ENCODE measurements around the gene CES2.
"Not testable (repeated sequence)": the region's sequence is repeated elsewhere in the genome, so short reads cannot be mapped to it uniquely, and the experiment has no call there.

CES2 gene

DNA sequence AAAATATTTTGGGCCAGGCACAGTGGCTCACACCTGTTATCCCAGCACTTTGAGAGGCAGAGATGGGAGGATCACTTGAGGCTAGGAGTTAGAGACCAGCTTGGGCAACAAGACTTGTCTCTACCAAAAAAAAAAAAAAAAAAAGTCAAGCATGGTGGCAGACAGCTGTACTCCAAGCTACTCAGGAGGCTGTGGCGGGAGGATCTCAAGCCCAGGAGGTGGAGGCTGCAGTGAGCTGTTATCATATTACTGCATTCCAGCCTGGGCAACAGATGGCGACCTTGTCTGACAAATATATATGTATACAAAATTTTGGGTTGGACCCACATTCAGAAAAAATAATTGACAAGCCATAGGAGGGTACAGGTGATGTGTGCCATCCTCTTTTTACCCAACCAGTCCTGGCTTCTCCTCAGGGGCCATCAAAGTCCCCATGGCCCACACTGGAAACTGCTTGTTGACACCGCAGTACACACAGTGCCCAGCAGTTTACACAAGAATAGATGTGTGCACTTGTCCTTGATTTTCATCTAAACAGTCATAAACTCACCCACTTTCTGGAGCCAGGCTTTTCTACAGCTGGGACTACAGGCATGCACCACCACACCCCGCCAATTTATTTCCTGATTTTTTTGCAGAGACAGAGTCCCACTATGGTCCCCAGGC lies 1.7 kb downstream of the CES2 start:
- DNase-seq (ENCODE audit: low read depth) = no peak

GRCh38 chr16:66937725-66938337 lies 2.5 kb downstream of the CES2 start:
- no peak for DNase-seq (ENCODE audit: low read depth)

DNA sequence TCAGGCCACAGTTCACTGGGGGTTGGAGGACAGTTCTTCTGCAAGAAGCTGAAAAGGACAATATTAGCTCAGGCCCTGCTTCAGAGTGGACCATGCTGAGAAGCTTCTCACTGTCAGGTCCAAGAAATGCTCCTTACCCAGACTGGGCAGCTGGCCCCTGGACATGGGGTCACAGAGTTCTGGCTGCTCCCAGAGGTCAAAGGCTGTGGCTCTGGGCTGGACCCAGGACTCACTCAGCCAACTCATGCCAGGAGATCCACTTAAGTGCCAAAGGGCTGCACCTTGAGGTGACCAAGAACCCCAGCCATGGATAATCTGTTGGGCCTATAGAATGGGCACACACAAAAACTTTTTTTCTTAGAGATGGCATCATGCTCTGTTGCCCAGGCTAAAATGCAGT lies 4.0 kb downstream of the CES2 start:
- no peak for DNase-seq (ENCODE audit: low read depth)

- no peak for DNase-seq (ENCODE audit: low read depth)
Measured at GRCh38 chr16:66940236-66940635, 4.9 kb downstream of the CES2 start.

DNA sequence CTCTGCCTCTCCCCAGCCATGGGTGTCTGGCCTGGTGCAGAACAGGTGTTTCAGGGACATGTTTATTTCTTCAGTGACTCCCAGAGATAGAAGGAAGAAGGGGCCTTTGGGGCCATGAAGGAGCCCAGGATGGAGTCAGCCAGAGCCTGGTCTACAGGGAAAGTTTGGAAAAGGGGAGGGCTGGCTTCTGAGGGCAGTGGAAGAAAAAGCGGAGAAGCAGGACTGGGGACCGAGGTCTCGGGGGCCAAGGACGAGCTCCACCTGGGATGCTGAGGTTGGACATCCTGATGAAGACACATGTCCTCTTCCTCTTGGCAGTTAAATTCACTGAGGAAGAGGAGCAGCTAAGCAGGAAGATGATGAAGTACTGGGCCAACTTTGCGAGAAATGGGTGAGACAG lies 7.7 kb downstream of the CES2 start:
- DNase-seq (ENCODE audit: low read depth) = no peak

DNA sequence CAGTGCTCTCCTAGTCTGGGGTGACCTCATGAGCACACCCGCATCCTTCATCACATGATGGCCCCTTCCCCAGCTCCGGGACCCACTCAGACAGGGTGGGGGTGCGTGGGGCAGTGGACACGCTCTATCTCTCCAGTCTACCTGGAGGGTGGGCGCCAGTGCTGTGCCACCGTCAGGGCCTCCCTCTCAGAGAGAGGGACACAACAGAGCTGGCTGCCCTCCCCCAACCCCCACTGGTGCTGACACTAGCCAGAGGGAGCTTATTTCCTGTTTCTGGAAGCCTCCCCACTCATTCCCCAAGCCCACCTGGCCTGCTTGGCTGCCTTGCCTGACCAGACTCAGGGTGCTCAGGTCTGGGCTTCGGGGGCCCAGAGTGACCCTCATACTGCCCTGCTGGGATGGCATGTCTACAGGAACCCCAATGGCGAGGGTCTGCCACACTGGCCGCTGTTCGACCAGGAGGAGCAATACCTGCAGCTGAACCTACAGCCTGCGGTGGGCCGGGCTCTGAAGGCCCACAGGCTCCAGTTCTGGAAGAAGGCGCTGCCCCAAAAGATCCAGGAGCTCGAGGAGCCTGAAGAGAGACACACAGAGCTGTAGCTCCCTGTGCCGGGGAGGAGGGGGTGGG lies 8.2 kb downstream of the CES2 start:
- DNase-seq (ENCODE audit: low read depth) = no peak

DNA sequence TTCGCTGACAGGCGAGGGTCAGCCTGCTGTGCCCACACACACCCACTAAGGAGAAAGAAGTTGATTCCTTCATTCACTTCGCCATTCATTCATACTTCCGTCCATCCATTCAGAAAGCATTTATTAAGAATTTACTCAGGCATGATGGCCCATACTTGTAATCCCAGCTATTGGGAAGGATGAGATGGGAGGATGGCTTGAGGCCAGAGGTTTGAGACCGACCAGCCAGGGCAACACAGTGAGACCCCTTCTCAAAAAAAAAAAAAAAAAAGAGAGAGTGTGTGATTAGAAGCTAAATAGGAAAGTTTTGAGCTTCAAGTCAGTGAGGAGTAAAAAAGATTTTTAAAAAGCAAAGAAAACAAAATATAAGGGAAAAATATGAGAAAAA lies 8.7 kb downstream of the CES2 start:
- no peak for DNase-seq (ENCODE audit: low read depth)

DNA sequence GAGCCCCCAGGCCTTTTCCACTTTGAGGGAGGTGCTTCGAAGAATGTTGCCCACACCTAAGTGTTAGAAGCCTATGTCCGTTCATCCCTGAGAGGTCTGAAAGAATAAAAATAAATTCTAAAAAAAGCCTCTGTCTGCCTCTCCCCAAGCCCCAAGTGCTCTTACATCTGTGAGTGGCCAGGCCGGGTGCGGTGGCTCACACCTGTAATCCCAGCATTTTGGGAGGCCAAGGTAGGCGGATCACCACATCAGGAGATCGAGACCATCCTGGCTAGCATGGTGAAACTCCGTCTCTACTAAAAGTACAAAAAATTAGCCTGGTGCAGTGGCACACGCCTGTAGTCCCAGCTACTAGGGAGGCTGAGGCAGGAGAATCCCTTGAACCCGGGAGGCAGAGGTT lies 9.7 kb downstream of the CES2 start:
- not testable (repeated sequence) for DNase-seq (ENCODE audit: low read depth)

- no peak for DNase-seq (ENCODE audit: low read depth)
Measured at GRCh38 chr16:66945939-66946338, 10.6 kb downstream of the CES2 start.

DNA sequence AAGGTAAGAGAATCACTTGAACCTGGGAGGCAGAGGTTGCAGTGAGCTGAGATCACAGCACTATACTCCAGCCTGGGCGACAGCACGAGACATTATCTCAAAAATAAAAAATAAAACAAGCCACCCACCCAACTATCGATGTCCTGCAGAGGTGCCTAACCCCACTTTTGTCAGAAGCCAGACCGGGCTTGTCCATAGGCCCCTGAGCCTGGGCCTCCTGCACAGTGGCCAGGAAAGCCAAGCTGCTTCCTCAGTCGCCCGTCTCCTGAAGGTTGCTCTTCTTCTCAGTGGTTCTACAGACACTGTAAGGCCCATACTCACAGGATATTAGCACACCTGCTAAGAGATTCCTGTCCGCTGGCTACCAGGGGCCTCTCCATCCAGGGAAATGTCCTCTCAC lies 11.2 kb downstream of the CES2 start:
- DNase-seq (ENCODE audit: low read depth) = no peak

GRCh38 chr16:66946974-66947301 lies 11.6 kb downstream of the CES2 start:
- no peak for DNase-seq (ENCODE audit: low read depth)

GRCh38 chr16:66947302-66948065 lies 12.2 kb downstream of the CES2 start:
- DNase-seq (ENCODE audit: low read depth) = peak; percentile 78

GRCh38 chr16:66948134-66948836 lies 13.0 kb downstream of the CES2 start:
- DNase-seq (ENCODE audit: low read depth) = no peak

DNA sequence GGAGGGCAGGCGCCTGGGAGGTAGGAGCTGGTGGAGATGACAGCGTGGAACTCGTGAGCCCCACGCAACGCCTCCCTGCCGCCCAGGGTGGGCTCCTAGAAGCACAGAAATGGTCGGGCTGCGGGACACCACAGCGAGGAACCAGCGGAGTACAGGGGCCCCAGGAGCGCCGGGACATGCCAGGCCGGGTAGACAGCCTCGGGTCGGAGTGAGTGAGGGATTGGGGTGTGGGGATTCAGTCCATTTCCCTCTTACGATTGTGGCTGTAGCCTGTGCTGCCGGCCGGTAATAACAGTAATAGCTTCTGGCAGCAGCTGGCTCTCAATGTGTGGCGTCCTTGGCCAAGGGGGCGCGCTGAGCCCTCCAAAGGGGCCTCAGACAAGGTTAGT lies 13.5 kb downstream of the CES2 start:
- DNase-seq (ENCODE audit: low read depth) = no peak

DNA sequence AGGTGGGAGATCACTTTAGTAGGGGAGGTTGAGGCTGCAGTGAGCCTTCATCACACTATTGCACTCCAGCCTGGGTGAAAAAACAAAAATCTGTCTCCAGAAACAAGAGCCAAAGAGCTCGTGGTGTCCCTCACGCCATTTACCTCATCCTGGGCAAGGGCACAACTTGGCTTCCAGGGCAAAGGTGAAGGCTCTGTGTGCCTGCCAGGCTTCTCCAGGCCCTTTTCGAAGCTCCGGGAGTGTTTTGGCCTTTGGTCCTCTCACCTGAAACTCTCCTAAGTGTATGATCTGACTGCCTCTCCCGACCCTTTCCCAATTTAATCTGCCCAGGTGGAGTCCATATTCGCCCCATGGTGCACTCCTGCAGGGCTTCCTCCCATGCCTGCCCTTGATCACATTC lies 14.2 kb downstream of the CES2 start:
- no peak for DNase-seq (ENCODE audit: low read depth)

- DNase-seq (ENCODE audit: low read depth) = no peak
Measured at GRCh38 chr16:66950437-66950836, 15.1 kb downstream of the CES2 start.

DNA sequence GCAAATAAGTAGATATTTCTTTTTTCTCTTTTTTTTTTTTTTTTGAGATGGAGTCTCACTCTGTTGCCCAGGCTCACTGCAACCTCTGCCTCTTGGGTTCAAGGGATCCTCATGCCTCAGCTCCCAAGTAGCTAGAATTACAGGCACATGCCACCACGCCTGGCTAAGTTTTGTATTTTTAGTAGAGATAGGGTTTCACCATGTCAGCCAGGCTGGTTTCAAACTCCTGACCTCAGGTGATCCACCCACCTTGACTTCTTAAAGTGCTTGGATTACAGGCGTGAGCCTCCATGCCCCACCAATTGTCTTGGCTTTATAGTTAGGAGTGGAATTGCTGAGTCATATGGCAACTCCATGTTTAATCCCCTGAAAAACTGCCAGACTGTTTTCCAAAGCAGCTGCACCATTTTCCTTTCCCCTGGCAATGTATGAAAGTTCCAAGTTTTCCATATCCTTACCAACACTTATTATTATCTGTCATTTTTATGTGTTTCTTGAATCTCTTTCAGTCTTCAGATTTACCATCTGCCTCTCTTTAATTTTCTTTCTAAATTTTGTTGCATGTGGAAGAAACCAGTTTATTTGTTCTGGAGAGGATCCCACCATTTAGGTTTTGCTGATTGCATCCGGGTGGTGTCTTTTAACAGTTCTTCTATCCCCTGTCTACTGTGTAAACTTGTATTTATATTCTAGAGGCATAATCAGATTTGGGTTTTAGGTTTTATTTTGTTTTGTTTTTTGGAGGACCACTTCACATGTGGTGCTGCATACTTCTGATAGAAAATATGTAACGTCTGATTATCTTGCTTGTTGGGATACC lies 15.9 kb downstream of the CES2 start:
- no peak for DNase-seq (ENCODE audit: low read depth)

- DNase-seq (ENCODE audit: low read depth) = no peak
Measured at GRCh38 chr16:66952430-66953110, 17.3 kb downstream of the CES2 start.

- no peak for DNase-seq (ENCODE audit: low read depth)
Measured at GRCh38 chr16:66953462-66954096, 18.3 kb downstream of the CES2 start.

DNA sequence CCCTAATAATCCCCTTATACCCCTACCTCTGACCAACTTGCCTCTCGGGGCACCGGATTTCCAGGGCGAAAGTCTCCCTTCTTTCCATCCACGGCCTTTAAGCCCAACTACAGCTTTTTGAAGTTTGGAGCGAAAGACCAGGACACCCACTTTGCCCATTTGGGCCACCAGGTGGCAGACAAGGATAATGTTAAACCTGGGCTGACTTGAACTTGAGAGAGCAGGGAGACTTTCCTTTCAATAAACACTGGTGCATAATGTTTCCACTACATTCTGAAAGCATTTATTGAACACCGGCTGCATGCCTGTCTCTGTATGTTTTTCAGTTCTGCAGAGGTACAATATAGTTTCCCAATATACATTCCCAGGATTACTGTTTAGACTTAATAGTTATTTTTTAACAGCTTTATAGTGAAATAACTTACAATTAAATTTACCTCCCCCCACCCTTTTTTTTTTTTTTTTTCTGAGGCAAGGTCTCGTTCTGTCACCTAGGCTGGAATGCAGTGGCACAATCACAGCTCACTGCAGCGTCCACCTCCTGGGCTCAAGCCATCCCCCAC lies 18.9 kb downstream of the CES2 start:
- DNase-seq (ENCODE audit: low read depth) = peak; percentile 64
